Retinal pigment epithelial cell (primary cell): ENCODE data around the gene MPZL2.

ENCODE experiments used
- DNase-seq: peaks from one replicate; pipeline ENCODE4 v3.0.0-alpha.2; 2010; ENCODE audit warnings: low read depth
- H3K4me3 ChIP-seq: 2 replicates; pipeline ENCODE4 v1.5.1; 2011; ENCODE audit warnings: mild to moderate bottlenecking, low read length, control low read depth, moderate library complexity
- CTCF ChIP-seq: conservative IDR thresholded peaks from 2 replicates; pipeline ENCODE4 v1.5.1; 2011; ENCODE audit warnings: low read depth, low read length, control low read depth, inconsistent platforms

The MPZL2 gene

DNA sequence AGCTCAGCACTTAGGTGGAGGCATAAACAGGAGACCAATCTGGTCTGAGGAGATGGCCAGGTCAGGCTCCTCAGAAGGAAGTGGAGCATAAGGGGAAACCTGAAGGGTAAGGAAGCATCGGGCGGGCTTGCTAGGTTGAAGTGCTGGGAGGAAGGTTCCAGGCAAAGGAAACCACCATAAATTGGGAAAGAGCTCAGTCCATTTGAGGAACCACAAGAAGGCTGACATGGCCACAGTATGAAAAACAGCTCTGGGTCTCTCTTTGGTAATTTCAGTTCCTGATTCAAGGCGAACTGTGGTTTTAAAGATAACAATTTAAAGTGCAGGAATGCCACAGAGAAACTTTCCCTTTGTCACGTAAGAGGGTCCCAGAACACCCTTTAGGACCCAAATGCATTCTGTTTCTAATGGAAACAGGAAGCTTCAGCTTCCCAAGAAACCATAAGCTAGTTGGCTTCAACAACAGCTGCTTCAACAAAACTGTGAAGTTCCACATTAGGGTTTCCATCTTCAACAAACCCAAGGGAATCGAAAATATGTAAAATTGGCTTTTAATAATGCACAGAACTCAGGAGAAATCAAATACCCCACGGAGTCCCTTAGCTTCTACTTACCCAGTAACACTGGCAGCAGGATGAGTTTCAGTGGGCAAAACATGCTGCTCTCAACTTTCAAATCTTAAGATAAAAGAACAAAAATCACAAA is 49.7 kb downstream of the MPZL2 start:
- no peak for DNase-seq
- no peak overlapping the region for H3K4me3 ChIP-seq
- no peak for TF ChIP-seq CTCF

GRCh38 chr11:118213781-118214180 is 50.3 kb downstream of the MPZL2 start:
- no peak overlapping the region for H3K4me3 ChIP-seq
- TF ChIP-seq CTCF: no peak
- DNase-seq: no peak

GRCh38 chr11:118213201-118213600 is 50.9 kb downstream of the MPZL2 start:
- no peak for DNase-seq
- H3K4me3 ChIP-seq: no peak overlapping the region
- no peak for TF ChIP-seq CTCF

GRCh38 chr11:118212781-118213191 is 51.3 kb downstream of the MPZL2 start:
- TF ChIP-seq CTCF: no peak
- DNase-seq: no peak
- no peak overlapping the region for H3K4me3 ChIP-seq

- TF ChIP-seq CTCF: no peak
- no peak for DNase-seq
- H3K4me3 ChIP-seq: no peak overlapping the region
These were observed 51.9 kb downstream of the MPZL2 start for GRCh38 chr11:118212131-118212725.

GRCh38 chr11:118211006-118211405 is 53.1 kb downstream of the MPZL2 start:
- H3K4me3 ChIP-seq: no peak overlapping the region
- TF ChIP-seq CTCF: no peak
- DNase-seq: no peak

DNA sequence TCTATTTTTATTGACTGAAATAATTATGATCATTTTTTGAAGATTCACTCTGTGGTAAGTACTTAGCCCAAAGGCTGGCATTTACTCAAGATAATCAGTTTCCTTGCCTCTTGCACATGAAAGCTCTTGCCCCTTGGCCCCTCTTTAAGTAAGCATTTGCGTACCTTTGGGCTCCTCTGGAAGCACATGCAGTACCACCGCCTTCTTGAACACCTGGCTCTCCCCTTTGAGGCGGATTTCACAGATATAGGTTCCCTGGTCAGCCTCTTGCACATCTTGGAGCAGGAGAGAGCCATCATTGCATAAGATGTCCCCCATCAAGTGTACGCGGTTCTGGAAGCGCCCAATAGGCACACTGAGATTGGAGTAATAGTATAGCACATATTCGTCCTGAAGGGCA is 53.8 kb downstream of the MPZL2 start:
- no peak for TF ChIP-seq CTCF

More for the DNA sequence above, 53.8 kb downstream of the MPZL2 start:
- DNase-seq: no peak
- no peak overlapping the region for H3K4me3 ChIP-seq
